ENCODE measurements around the gene ZNF665.
A peak's percentile ranks its signal among the peaks of the same experiment; 100 is the strongest.
"Not testable (repeated sequence)": the region's sequence is repeated elsewhere in the genome, so short reads cannot be mapped to it uniquely, and the experiment has no call there.

ZNF665 gene

DNA sequence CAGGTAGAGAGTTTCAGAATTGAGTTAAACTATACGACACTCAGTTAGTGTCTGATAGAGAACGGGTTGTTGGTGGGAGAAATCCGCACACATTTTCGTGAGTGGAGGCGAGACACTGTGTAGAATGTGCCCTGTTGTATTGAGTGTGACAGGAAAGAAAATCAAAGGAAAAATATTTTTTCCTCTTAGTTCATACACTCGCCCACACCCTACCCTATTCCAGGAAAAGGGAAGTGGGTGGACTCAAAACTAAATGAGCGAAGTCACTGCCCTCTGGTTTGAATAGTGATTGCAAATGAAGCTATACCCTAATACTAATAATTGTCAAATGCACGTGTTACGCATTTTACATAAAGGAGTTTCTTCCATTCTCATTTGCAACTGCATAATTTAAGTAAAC lies 36.3 kb downstream of the ZNF665 start:
- DNase-seq = no peak

DNA sequence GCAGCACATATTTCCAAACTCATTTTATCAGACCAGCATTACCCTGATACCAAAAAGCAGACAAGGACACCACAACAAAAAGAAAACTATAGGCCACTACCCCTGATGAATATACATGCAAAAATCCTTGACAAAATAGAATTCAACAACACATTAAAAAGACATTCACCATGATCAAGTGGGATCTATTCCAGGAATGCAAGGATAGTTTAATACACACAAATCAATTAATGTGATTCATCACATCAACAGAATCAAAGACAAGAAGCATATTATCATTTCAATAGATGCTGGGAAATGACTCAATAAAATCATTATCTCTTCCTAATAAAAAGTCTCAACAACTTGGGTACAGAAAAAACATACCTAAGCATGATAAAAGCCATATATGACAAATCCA lies 45.5 kb downstream of the ZNF665 start:
- DNase-seq = no peak

DNA sequence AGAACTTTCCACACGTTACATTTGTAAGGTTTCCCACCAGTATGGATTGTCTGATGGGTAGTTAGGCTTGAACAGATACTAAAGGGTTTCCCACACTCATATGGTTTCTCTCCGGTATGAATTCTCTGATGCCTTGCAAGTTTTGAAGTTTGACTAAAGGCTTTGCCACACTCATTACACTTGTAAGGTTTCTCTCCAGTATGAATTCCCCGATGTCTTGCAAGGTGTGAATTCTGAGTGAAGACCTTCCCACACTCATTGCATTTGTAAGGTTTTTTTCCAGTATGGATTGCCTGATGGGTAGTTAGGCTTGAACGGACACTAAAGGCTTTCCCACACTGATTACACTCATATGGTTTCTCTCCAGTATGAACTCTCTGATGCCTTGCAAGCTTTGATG lies 52.8 kb downstream of the ZNF665 start:
- DNase-seq = no peak

- DNase-seq = no peak
These were observed 56.7 kb downstream of the ZNF665 start for GRCh38 chr19:53136432-53136831.

- peak; percentile 3 for DNase-seq
These were observed 60.8 kb downstream of the ZNF665 start, which contains the start of gene ZNF415 for GRCh38 chr19:53132141-53132991. TSS of gene ZNF415 (minus strand) at chr19:53132910. CDS start at chr19:53122676, 10,234 bp downstream.

GRCh38 chr19:53131727-53132126 lies 61.4 kb downstream of the ZNF665 start:
- no peak for DNase-seq

DNA sequence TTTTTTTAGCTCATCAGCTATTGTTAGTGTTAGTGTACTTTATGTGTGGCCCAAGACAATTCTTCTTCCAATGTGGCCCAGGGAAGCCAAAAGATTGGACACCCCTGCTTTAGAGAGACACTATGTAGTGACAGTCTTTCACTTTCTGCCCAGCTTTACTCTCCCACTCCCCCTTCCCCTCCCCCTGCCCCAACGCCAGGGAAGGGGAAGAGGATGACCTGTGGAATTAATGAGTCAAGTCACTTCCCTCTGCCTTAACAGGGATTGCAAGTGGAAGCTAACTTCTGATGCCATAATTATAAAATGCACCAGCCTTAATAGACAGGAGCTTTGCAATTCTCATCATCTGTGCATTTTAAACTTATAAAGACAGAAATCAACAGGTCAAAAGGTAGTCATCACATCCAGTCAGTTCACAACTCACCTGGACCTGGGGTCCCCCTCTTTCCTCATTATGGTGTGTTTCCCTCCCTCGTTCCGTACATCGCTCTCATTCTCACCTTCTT lies 62.0 kb downstream of the ZNF665 start:
- DNase-seq = no peak

DNA sequence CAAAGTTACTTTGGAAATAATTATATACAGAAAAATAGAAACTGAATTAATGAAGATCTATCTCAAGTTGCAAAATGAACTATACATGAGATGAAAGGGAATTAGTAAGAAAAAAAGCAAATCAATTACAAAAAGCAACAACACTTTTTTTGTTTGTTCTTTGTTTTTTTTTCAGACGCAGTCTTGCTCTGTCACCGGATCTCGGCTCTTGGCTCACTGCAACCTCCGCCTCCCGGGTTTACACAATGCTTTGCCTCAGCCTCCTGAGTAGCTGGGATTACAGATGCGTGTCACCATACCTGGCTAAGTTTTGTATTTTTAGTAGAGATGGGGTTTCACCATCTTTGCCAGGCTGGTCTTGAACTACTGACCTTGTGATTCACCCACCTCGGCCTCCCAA lies 62.7 kb downstream of the ZNF665 start:
- no peak for DNase-seq

DNA sequence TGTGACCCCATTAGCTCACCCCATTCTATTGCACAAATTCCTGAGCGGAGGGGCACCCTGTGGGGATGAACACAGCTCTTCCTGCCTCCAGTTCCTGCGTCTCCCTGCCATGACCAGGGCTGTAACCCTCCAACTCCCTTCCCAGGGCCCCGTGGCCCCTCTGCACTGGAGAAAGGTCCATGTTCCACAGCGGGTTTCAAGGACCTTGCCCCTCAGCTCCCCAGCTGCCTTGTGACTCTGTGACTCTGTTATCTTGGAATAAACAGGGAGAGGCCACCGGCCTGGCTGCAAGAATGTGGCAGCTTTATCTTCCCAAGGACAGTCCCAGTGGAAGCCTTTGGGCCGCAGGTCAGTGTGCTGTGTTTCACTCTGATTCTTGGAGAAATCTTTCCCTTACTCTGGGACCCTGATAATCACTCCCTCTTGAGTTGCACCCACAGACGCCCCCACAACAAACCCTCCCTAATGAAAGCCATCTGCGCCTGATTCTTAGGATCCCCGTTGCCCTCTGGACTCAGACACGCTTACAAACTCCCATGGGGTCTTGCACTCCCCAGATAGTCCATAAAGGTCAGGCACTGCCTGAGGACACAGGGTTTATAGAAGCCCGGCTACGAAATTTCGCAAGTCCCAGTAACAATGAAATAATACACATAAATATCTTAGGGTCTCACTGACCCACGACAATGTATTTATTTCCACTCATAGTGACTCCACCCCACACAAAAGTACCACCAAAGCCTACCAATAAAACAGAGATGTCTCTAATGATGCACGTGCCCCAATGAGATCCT lies 66.2 kb downstream of the ZNF665 start:
- not testable (repeated sequence) for DNase-seq

DNA sequence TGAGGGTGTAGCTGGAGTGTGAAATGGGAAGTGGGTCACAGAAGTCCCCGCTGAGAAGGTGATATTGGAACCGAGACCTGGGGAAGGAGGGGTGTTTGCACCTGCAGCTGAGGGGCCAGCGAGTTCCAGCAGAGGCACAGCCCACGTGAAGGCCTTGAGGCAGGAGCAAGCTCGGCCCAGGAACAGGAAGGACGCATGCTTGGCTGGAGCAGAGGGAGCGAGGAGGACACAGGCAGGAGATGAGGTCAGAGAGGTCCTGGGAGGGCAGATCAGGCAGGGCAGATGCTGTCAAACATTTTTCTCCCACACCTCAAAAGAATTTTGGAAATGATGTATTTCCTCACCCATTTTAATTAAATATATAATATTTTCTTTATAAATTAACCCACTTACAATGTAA lies 69.8 kb downstream of the ZNF665 start:
- DNase-seq = no peak
